UCSD-AML1 (cell line): Measurements from ENCODE around the gene PDGFRB.

Experiments
- DNase-seq: peaks from one replicate; lab custom pipeline; 2025; ENCODE audit not compliant: unreplicated experiment; lab: John Stamatoyannopoulos, UW

The PDGFRB gene

DNA sequence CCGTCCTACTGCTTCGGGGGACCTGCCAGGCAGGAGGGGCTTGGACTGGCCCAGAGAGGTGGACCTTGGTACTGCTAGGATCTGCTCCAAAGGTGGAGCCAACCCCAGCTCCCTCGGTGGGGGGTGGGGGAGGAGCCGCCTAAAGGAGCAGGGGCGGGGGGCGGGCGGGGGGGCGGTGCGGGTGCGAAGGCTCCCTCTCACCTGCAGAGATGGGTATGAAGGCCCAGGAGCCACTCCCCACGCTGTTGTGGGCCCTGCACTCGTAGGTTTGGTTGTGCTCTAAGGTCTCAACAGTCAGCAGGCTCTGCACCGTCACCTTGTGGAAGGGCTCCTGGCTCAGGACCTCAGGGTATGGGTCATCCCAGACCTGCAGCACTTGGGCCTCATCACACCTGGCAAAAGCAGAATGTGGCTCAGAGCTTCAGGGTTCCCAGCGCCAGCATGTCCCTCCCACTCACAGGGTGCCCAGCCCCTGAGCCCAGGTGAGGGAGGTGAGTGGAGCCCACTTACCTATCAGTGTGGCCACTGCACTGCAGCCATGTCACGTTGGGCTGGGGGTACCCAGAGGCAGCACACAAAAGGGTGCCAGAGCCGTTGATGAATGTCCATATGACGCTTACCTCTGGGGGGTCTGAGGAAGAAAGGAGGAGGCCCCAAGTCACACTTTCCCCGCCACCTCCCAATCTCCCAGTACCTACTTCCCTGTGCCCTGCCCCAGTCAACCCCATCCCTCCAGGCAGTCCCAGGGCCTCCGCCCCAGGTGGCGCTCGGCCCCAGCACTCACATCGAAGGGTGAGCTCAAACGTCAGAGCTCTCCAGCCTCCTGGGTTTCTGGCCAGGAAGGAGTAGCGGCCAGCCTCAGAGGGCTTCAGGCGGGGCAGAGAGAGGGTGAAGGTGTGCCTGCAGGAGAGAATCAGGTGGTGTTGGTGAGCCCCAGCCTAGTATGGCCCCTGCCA is 85.7 kb downstream of the PDGFRB start:
- DNase-seq = no peak

DNA sequence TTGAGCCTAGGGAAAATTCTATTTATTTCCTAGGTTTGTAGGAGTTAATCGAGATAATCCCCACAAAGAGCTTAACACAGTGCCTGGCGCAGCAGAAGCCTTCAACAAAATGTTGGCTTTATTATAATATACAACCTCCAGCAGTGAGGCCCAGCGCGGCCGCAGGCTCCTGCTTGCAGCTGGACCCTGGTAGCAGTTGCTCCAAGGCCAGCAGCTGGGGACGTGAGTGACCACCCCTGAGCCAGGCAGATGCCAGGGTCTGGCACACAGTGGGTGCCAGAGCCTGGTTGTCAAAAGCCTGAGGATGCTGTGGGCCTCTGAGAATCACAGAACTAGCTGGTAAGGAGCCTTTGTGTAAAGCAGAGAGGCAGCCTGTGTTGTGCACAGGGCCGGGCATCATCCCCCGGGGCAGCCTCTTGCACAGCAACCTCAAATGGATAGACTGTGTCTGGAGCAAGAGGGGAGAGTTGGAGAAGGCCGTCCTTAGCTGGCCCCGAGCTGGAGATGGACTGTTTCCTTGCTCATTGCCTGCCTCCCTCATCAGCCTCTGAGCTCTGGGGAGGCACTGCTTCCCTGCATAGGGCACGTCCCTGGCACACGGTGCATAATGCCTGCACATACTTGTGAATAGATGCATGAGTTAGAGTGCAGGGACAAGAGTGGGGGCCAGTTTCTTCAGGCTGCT is 86.5 kb downstream of the PDGFRB start:
- no peak for DNase-seq

DNA sequence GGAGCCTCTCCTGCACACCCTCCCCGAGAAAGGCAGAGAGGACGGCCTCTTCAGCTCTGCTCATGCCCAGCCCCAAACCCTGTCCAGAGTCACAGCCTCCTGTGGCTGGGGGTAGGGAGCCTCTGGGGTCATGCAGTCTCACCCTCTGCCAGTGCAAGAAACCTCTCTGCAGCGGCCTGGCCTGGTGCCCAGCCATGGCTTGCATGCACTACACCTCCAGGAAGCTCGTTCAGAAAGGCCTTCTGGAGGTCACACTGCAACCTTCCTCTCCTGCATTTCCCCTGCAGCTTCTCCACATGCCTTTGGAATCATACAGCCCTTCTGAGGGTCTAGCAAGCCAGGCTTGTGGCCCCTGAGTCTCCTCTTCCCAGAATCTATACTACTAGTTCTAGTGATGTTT is 87.2 kb downstream of the PDGFRB start:
- DNase-seq = no peak

DNA sequence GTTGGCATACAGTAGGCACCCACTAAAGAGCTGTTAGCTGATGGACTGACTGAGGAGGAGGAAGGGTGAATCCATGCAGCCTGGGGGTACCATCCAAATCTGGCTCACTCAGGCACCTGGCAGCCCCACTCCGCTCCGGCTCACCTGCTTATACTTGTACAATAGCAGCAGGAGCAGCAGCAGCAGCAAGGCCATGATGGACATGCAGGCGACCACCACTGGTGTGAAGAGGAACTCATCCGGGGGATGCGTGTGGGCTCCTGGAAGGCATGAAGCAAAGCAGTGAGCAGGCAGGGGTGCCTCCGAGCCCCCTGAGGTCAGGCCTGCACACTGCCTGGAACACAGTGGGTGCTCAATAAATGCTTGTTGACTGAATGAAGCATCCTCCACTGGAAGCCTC is 87.6 kb downstream of the PDGFRB start:
- no peak for DNase-seq

DNA sequence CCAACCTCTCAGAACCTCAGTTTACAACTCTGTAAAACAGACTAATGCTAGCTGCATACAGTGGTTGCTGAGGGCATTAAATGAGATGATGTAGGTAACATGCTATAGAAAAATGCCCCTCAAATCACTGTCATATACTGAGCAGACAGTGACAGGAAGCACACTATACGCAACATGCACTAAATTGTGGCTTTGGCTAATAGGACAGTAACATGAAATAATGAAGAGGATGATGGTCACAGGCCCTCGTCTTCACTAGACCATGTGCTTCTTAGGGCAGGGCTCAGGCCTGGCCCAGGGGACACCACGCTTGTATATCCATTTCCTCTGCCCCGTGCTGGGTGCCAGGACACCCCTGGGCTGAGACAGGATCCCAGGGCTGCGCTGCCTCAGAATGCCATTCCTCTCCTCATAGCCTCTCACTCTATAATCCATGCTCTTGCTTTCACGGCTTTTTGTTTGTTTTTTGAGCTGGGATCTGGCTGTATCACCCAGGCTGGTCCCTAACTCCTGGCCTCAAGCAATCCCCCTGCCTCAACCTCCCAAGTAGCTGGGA is 88.2 kb downstream of the PDGFRB start:
- no peak for DNase-seq

DNA sequence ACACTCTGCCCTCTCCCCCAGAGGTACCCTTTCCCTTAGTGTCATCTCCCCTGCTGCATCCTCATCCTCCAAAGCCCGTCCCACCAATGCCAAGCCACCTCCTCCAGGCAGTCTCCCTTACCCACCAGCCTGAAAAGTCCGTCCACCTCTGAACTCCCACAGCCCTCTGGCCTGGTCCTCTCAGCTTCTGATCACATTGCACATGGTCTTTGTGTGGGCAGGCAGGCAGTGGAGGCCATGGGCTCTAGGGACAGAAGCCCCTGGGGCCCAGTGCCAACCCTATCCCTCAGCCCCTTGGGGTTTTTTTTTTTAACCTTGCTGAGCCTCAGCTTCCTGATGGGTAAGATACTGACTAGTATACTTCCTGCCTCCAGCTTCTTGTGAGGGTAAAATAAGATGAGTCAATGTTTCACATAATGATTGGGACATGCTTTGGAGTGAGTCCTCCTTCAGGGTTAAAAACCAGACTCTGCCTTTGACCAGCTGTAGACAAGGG is 88.7 kb downstream of the PDGFRB start:
- DNase-seq = no peak

DNA sequence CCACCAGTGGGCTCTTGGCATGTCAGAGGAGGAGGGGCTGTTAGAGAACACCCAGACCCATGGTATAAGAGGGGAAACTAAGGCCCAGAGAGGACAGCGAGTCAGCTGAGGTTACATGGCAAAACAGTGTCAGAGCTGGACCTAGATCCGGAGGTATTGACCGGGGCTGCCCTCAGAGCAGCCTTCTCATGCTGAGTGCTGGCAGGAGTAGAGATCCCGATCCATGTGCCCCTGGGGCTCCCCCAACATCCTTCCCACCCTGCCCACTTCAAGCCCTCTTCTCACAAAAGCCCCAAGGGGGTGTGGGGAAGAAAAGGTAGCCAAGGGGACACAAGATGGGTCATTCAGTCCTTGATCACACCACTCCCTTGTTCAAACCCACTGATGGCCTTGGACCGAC is 89.2 kb downstream of the PDGFRB start:
- DNase-seq = no peak

DNA sequence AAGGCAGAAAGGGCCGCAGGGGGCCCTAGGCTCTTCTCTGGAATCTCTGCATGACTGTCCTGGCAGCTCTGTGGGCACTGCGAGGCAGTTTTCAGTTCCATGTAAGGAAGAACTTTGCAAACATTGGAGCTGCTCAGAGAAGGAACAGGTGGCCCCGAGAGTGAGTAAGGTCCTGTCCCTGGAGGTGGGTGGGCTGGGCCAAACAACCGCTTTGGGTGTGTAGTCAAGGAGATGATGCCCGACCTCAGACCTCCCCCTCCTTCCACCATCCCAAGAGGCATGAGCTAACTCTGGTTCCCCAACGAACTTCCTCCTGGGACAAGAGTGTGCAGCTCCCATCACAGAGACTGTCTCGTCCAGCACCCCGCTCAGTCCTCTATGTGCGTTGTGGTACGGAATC is 89.8 kb downstream of the PDGFRB start:
- no peak for DNase-seq

DNA sequence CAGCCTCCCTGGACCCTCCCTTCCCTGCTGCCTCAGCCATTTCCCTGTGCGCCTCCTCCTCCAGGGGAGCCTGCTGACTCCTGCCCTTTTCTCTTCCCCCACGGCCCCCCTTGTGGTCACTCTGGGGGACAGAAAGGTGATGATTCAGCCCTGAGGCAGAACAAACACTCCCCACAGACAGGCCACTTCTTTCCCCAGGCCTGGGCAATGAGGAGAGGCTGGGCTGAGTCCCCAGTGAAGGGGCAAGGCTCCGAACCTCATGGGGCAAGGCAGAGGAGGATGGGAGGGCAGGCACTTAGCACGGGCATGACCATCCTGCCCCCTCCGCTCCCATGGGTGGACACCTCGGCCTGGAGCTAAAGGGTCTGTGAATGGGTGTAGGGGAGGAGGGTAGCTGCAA is 90.3 kb downstream of the PDGFRB start:
- no peak for DNase-seq

DNA sequence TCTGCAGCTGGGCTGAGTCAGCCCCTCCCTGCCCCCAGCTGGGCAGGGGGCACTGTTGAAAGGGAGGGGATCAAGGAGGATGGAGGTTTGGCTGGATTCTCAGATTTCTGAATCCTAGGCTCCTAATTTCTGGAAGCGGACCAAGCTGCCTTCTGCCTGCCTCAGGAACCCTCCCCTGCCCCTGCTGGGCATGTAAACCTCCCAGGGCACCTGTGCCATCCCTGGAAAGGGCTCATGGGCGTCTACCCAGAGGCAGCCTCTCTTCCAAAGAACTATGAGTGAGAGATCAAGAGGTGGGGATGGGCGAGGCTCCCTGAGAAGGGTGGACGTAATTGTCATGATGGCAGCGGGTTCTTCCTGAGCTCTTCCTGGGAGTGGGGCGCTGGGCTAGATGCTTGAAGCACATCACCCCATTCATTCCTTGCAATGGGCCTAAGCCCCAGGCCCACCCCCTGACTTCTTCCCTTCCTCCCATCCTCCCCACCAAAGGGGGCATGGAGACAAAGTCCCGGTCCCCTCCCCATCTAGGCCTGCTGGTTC is 90.9 kb downstream of the PDGFRB start:
- DNase-seq = no peak
